CMK (cell line): ENCODE results near the gene BAZ2B.

Experiments
- DNase-seq: peaks from one replicate; pipeline ENCODE4 v3.0.0-alpha.2; 2010; ENCODE audit warnings: low read depth

Gene BAZ2B

GRCh38 chr2:159462201-159462785 lies 154.1 kb downstream of the BAZ2B start:
- DNase-seq = no peak

GRCh38 chr2:159461076-159461475 lies 155.3 kb downstream of the BAZ2B start:
- no peak for DNase-seq

GRCh38 chr2:159460227-159460626 lies 156.1 kb downstream of the BAZ2B start:
- DNase-seq = no peak

GRCh38 chr2:159459279-159459678 lies 157.1 kb downstream of the BAZ2B start:
- no peak for DNase-seq

- DNase-seq = no peak
Measured at GRCh38 chr2:159457589-159457988, 158.8 kb downstream of the BAZ2B start.

GRCh38 chr2:159456500-159457426 lies 159.6 kb downstream of the BAZ2B start:
- DNase-seq = no peak

- no peak for DNase-seq
Measured at GRCh38 chr2:159455330-159455918, 160.9 kb downstream of the BAZ2B start.

- DNase-seq = no peak
Measured at GRCh38 chr2:159454185-159454584, 162.2 kb downstream of the BAZ2B start.

GRCh38 chr2:159450180-159450579 lies 166.2 kb downstream of the BAZ2B start:
- DNase-seq = no peak

- no peak for DNase-seq
Measured at GRCh38 chr2:159449504-159450124, 166.7 kb downstream of the BAZ2B start.

- no peak for DNase-seq
Measured at GRCh38 chr2:159446817-159447216, 169.5 kb downstream of the BAZ2B start.

- no peak for DNase-seq
Measured at GRCh38 chr2:159446201-159446600, 170.1 kb downstream of the BAZ2B start.

- DNase-seq = no peak
Measured at GRCh38 chr2:159445307-159445706, 171.0 kb downstream of the BAZ2B start.

GRCh38 chr2:159444754-159445153 lies 171.6 kb downstream of the BAZ2B start:
- DNase-seq = no peak

GRCh38 chr2:159442159-159442852 lies 174.0 kb downstream of the BAZ2B start:
- no peak for DNase-seq

- no peak for DNase-seq
Measured at GRCh38 chr2:159441182-159441581, 175.2 kb downstream of the BAZ2B start.

- DNase-seq = no peak
Measured at GRCh38 chr2:159439421-159439820, 176.9 kb downstream of the BAZ2B start.

- DNase-seq = no peak
Measured at GRCh38 chr2:159438720-159439353, 177.5 kb downstream of the BAZ2B start.

GRCh38 chr2:159438284-159438683 lies 178.1 kb downstream of the BAZ2B start:
- no peak for DNase-seq

- no peak for DNase-seq
Measured at GRCh38 chr2:159432610-159433009, 183.7 kb downstream of the BAZ2B start.

GRCh38 chr2:159427048-159427447 lies 189.3 kb downstream of the BAZ2B start:
- DNase-seq = no peak

- DNase-seq = no peak
Measured at GRCh38 chr2:159419403-159419802, 196.9 kb downstream of the BAZ2B start.
